ENCODE measurements around the gene FURIN.
"Not testable (repeated sequence)": the region's sequence is repeated elsewhere in the genome, so short reads cannot be mapped to it uniquely, and the experiment has no call there.

The FURIN gene

GRCh38 chr15:90868261-90868689 is at the start of gene FURIN:
FURIN (plus strand) TSS chr15:90868588; CDS start chr15:90875741, 7,153 bp downstream.
- no peak for DNase-seq (ENCODE audit: low spot score)

DNA sequence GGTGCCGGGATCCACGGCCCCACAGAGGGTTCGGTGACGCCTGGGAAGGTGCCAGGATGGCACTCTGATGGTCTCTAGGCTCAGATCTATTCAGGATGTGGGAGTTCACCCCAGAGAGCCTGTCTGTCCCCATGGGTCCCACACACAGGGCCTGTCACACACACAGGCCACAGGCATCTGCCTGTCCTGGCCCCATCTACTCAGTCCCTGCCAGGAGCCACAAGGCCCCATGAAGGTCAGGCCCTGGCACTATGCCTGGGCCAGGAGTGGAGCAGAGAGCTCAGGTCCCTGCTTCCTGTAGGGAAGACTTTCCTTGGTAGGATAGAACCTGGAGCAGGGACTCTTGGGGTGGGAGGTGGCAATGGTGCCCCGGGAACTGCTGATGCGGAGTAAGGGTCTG is 49.0 kb upstream of the FURIN start:
- DNase-seq (ENCODE audit: low spot score) = no peak

DNA sequence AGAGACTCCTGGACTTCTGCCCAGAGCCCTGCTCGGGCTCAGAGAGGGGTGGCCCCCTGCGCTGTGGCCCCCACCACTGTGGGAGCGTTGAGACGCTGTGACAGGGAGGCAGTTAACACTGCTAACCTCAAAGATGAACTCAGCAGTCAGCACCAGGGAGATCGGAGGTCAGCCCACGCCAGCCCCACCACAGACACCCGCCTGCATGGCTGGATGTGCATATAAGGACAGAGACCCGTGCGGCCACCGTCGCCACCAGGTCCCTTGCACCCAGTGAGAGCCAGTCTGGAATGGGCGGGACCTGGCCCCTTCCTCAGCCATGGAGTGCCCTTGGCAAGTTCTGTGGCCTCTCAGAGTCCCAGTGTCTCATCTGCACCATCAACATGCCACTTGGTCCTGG is 48.5 kb upstream of the FURIN start:
- DNase-seq (ENCODE audit: low spot score) = no peak

GRCh38 chr15:90820481-90820880 is 47.9 kb upstream of the FURIN start:
- no peak for DNase-seq (ENCODE audit: low spot score)

- no peak for DNase-seq (ENCODE audit: low spot score)
Measured at GRCh38 chr15:90822204-90822955, 46.0 kb upstream of the FURIN start.

DNA sequence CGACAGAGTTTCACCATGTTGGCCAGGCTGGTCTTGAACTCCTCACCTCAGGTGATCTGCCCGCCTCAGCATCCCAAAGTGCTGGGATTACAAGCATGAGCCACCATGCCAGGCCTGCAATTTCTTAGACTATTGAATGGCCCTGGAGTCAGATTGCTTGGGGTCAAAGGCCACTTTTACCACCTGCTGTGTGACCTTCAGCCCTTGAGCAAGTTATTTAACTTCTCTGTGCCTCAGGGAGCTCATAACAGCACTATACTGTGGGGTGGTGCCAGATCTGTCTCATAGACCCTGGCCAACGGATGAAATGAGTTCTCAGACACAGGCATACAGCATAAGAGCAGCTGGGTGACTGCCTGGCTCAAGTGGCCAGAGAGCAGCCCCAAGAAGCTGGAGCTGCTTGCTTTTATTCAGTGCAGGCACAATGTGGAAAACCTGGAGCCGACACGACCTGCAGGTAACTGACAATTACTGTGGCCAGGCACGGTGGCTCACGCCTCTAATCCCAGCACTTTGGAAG is 44.9 kb upstream of the FURIN start:
- DNase-seq (ENCODE audit: low spot score) = no peak

DNA sequence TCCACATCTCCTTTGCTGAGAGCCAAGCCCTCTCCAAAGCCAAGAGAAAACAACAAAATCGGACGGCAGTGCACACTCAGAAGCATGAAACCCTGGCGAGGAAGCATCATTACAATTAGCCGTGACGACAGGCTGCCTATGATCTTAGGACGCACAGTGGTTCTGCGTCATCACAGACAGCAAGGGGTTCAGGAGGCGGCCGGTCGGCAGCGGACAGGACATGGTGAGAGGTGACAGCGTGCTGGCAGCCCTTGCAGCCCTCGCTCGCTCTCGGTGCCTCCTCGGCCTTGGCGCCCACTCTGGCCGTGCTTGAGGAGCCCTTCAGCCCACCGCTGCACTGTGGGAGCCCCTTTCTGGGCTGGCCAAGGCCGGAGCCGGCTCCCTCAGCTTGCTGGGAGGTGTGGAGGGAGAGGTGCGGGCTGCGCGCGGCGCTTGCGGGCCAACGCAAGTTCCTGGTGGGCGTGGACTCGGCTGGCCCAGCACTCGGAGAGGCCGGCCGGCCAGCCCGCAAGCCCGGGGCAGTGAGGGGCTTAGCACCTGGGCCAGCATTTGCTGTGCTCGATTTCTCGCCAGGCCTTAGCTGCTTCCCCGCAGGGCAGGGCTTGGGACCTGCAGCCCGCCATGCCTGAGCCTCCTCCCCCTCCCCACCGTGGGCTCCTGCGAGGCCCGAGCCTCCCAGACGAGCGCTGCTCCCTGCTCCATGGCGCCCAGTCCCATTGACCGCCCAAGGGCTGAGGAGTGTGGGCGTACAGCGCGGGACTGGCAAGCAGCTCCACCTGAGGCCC is 43.1 kb upstream of the FURIN start:
- DNase-seq (ENCODE audit: low spot score) = not testable (repeated sequence)

DNA sequence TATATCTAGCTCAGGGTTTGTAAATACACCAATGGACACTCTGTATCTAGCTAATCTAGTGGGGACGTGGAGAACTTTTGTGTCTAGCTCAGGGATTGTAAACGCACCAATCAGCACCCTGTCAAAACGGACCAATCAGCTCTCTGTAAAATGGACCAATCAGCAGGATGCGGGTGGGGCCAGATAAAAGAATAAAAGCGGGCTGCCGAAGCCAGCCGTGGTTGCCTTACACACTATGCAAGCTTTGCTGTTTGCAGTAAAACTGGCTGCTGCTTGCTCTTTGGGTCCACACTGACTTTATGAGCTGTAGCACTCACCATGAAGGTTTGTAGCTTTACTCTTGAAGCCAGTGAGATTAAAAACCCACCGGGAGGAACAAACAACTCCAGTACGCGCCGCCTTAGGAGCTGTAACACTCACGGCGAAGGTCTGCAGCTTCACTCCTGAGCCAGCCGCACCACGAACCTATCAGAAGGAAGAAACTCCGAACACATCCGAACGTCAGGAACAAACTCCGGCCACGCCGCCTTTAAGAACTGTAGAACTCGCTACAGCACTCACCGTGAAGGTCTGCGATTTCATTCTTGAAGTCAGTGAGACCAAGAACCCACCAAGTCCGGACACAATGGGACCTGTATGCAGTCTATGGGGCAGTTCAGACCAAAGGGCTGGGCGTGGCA is 42.0 kb upstream of the FURIN start:
- DNase-seq (ENCODE audit: low spot score) = not testable (repeated sequence)

DNA sequence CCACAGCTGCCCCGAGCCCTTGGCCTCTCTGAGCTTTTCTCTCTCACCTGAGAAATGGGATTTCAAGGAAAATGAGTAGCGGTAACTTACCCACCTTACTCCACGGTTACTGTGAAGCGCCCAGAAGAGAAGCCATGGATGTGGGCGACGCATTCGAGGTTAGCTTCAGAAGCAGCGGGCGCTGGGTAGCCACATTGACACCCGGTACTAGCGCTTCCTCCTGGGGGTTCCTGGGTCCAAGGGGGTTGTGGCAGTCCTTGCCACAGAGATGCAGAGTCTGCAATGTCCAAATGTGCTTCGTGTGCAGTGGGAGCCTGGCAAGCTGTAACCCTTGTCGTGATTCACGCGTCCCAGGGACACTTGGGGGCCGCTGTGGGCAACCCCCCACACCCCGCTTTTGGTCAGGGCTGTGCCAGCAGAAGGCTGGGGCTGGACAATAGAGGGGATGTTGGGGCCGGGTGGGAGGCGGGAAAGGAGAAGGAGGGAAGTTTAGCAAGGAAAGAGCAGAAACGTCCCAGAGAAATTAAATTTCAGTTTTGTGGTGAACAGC is 41.4 kb upstream of the FURIN start:
- no peak for DNase-seq (ENCODE audit: low spot score)

DNA sequence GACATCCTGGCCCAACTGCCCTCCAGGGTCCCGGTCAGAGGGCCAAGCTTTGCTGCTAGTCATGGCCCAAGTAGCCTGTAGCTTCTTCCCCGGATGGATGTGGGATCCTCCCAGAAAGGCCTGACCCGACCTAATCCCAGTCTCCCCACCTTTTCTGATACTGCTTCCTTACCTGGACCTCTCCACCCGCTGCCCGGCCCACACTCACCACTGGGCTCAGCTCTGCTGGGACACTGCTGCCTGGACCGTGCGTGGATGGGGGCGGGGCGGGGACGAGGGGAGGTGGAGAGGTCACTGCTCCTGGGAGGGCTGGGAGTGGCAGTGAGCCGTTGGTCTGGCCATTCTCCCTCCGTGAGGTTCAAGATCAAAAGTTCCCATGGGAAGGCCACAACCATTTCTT is 40.3 kb upstream of the FURIN start:
- no peak for DNase-seq (ENCODE audit: low spot score)

DNA sequence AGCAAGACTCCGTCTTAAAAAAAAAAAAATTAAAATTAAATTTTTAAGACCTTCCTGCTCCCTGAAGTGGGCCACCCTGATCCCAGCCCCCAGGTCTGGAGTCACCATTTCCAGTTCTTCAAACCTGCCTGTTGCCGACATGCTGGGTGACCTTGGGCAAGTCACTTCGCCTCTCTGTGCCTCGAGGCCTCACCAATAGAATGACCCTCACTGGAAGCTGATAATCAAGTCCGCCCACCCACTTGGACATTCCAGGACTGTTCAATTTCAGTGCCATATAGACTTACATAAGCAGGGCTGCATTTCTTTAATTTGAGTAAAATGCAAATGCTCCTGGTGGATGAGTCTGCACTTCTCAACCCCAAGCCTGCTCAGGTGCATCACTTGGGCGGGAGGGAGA is 39.3 kb upstream of the FURIN start:
- DNase-seq (ENCODE audit: low spot score) = no peak

DNA sequence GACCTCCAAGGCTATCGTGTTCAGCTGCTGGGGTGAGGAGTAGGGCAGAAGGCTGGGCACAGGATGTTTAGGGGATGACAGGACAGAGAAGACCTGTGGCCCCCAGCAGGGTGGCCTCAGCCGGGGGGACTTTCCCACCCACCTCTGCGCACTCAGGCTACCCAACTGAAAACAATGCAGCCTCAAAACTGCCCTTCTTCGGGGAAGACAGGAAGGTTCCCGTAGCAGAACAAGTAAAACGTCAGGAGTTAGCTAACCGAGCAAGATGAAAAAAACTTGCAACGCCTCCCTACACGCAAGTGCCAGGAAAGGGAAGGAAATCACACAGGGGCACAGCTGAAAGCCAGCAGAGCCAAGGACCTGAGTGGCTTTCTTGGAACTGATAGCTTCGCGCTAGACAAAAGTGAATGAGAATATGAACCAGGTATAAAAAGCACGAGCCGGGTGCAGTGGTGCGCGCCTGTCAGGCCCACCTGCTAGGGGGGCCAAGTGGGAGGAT is 38.4 kb upstream of the FURIN start:
- no peak for DNase-seq (ENCODE audit: low spot score)

DNA sequence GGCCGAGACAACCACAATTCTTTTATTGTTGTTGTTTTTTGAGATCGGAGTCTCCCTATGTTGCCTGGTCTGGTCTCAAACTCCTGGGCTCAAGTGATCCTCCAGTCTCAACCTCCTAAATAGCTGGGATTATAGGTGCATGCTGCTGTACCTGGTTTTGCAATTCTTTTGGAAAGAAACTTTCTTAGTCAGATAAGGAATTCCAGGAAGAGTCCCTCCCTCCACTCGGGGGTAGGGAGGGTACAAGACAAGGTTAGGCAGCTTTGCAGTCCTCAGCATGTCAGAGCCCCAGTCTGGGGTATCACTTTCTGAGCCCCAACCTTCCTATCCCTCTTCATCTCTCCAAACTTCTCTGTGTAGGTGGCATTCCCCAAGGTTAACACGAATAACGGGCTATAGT is 33.8 kb upstream of the FURIN start:
- DNase-seq (ENCODE audit: low spot score) = no peak

DNA sequence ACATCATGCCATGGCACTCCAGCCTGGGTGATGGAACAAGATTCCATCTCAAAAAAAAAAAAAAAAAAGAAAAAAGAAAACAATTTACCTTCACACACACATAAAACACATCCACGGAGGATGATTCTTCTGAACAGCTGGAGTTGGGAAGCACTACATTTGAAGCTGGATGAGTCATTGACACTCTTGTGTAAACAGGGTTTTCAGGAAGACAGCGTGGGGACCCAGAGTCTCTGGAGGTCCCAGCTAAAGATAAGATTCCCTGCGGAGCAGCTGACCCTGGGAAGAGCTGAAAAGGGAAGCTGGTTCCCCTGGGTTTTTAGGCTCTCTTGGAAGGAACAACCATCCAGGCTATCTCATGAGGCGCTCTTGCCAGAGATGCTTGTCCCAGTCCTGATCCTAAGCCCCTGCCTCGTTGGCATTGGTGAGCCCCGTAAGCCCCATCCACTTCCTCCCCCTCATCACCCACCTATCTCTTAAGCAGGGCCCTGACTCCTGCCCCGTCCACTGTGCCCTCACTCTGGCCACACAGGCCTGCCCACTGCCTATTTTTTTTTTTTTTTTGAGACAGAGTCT is 32.0 kb upstream of the FURIN start:
- no peak for DNase-seq (ENCODE audit: low spot score)

DNA sequence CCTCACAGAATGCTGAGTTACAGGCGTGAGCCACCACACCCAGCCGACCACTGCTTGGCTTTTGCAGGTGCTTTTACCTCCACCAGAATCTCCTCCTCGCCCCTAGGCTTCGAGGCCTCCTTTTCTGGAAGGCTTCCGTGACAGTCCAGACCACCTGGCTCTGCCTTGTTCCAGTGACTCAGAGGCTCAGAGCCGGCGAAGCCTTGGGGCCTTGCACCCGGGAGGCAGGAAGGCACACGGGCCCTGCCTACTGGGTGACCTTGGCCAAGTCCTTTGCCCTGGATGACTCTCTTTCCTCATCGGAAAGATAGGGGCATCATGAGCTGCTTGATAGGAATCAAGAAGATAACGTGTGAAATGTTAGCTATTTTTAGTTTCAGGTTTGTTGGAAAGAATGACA is 31.3 kb upstream of the FURIN start:
- DNase-seq (ENCODE audit: low spot score) = no peak

DNA sequence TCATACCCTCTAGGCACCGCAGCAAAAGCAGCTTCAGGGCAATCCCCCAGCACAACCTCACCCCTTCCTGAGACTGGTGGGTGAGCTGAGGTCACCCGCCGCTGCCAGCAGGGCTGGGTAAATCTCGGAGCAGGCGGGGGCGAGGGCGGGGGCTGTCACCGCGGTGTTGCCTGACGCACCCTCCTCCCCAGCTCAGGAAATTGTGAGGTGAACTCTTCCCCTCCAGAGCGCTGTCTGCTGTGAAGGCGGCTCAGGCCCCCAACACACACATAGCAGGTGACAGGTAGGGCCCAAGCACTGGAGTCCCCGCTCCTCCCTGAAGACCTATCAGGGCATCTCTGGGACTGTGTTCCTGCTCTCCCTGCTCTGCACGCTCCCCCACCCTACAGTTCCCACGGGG is 30.2 kb upstream of the FURIN start:
- no peak for DNase-seq (ENCODE audit: low spot score)

- no peak for DNase-seq (ENCODE audit: low spot score)
Measured at GRCh38 chr15:90838544-90838943, 29.8 kb upstream of the FURIN start.

DNA sequence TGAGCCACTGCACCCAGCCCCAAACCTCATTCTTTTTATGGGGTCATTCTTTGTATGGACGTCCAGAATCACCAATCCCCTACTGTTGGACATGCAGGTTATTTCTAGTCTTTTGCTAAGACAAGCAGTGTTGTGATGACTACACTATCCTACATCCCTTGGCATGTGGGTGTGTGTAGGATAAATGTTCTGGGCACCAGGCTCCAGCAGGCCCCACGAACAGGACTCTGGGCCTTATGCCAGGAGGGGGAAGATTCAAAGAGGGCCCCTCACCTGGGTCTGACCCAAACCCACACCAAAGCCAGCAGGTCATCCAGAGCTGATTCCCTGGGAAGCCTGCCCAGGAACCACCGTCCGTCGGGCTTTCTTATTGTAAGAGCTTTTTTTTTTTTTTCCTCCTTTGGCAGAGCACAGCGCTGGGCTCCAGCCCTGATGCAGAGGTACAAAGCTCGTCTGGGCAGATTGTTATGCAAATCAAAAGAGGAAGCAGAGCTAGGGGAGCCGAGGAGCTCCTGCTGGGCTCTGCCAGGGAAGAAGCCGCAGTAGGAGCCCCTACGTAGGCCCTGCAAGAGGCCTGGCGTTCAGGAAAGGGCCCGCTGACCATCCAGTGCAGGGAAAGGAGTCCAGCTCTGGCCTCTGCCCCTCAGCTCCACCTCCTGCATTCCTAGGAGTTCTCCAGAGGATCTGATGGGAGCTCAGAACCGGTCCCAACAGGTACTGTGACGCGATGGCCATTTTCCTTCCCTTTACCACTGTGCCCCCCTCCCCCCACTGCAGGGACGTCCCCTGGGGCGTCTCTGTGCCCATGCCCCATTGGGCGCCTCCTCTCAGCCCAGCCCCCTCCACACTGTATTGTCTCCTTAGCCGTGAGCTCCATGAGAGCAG is 29.0 kb upstream of the FURIN start:
- DNase-seq (ENCODE audit: low spot score) = peak; percentile 67

DNA sequence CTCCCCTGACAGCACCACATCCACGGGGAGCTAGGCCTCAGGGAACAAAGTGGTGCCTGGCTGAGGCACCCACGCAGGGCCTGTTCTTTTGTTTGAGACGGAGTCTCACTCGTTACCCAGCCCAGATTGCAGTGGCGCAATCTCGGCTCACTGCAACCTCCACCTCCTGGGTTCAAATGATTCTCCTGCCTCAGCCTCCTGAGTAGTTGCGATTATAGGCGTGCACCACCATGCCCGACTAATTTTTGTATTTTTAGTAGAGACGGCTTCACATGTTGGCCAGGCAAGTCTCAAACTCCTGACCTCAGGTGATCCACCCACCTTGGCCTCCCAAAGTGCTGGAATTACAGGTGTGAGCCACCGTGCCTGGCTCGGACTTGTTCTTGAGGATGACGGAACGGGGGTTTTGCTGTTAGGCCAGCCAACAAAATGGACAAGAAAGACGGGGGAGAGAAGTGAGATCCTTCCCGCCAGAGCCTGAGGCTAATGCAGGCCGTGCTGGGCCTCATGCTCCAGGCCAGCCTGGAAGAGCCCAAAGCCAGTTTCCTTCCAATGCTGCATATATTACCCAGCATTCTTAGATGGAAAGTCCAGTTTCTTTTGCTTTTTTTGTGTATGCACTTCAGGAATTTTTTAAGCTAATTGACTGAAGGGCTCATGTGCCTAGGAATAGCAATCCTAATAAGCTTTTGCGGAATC is 28.1 kb upstream of the FURIN start:
- no peak for DNase-seq (ENCODE audit: low spot score)

DNA sequence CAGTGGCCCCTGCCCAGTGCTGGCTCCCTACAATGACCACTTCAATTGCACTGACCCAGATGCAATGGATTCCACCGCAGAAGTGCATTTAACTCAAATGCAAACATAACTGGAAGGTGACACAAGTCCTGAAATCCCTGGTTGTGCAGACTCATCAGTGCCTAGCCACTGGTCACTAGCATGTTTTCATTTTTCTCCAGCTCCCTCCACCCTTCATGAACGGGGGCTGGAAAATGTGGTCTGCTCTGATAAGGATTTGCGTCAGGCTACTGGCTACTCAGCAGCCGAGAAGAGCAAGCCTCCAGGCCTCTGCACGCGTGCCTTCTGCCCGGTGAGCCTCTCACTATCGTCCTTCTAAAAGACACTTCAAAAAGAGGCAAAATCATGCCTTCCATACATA is 27.4 kb upstream of the FURIN start:
- no peak for DNase-seq (ENCODE audit: low spot score)

All from ecto neural progenitor cell (in vitro differentiated cells).